ENCODE data around the gene LGI4. TPM values are rescaled to one million over a fixed set of nuclear protein-coding genes. Genes with fewer than 3 reads are reported as not detected.

The LGI4 gene
- total RNA-seq, 1 donor from 2014 or later: 5.2 TPM

- peaks cover 0 to 6% (median 3%) of the 10 kb centered on the region in 3 donors for H3K27me3 ChIP-seq (ENCODE audit: control insufficient read depth in 3 of 3, insufficient read depth in 3 of 3, low read length in 3 of 3)
- H3K4me3 ChIP-seq (ENCODE audit: low read length in 3 of 3): no peak overlapping the region
- H3K9me3 ChIP-seq (ENCODE audit: control insufficient read depth in 3 of 3, low read length in 3 of 3): no peaks in the 10 kb centered on the region
- H3K27ac ChIP-seq (ENCODE audit: low read depth, low read length): no peak overlapping the region
- peaks cover 15 to 29% (median 18%) of the 10 kb centered on the region in 3 donors for H3K4me1 ChIP-seq (ENCODE audit: control insufficient read depth in 3 of 3, insufficient read depth in 3 of 3, low read length in 3 of 3)
- no peak overlapping the region for H3K9ac ChIP-seq (ENCODE audit: low read depth in 1 of 3, low read length in 3 of 3)
- H3K36me3 ChIP-seq (ENCODE audit: control insufficient read depth in 3 of 3, insufficient read depth in 3 of 3, low read length in 3 of 3): no peaks in the 10 kb centered on the region
These were observed 45.3 kb downstream of the LGI4 start for GRCh38 chr19:35089554-35089953.

GRCh38 chr19:35088131-35088913 is 46.5 kb downstream of the LGI4 start:
- no peaks in the 10 kb centered on the region for H3K9me3 ChIP-seq (ENCODE audit: control insufficient read depth in 3 of 3, low read length in 3 of 3)
- H3K36me3 ChIP-seq (ENCODE audit: control insufficient read depth in 3 of 3, insufficient read depth in 3 of 3, low read length in 3 of 3): no peaks in the 10 kb centered on the region
- H3K9ac ChIP-seq (ENCODE audit: low read depth in 1 of 3, low read length in 3 of 3): no peak overlapping the region
- peaks cover 0 to 6% (median 3%) of the 10 kb centered on the region in 3 donors for H3K27me3 ChIP-seq (ENCODE audit: control insufficient read depth in 3 of 3, insufficient read depth in 3 of 3, low read length in 3 of 3)
- peaks cover 15 to 29% (median 18%) of the 10 kb centered on the region in 3 donors for H3K4me1 ChIP-seq (ENCODE audit: control insufficient read depth in 3 of 3, insufficient read depth in 3 of 3, low read length in 3 of 3)
- H3K4me3 ChIP-seq (ENCODE audit: low read length in 3 of 3): no peak overlapping the region
- no peak overlapping the region for H3K27ac ChIP-seq (ENCODE audit: low read depth, low read length)

GRCh38 chr19:35087393-35087792 is 47.5 kb downstream of the LGI4 start:
- Histone ChIP-seq H3K27ac (ENCODE audit: low read depth, low read length) (no peak overlapping the region), H3K27me3 (ENCODE audit: control insufficient read depth in 3 of 3, insufficient read depth in 3 of 3, low read length in 3 of 3) (peaks cover 0 to 6% (median 3%) of the 10 kb centered on the region in 3 donors), H3K9ac (ENCODE audit: low read depth in 1 of 3, low read length in 3 of 3) (no peak overlapping the region), H3K36me3 (ENCODE audit: control insufficient read depth in 3 of 3, insufficient read depth in 3 of 3, low read length in 3 of 3) (no peaks in the 10 kb centered on the region), H3K4me3 (ENCODE audit: low read length in 3 of 3) (no peak overlapping the region), H3K4me1 (ENCODE audit: control insufficient read depth in 3 of 3, insufficient read depth in 3 of 3, low read length in 3 of 3) (peaks cover 15 to 29% (median 18%) of the 10 kb centered on the region in 3 donors), H3K9me3 (ENCODE audit: control insufficient read depth in 3 of 3, low read length in 3 of 3) (no peaks in the 10 kb centered on the region)

- Histone ChIP-seq H3K4me1 (ENCODE audit: control insufficient read depth in 3 of 3, insufficient read depth in 3 of 3, low read length in 3 of 3) (peaks cover 15 to 29% (median 18%) of the 10 kb centered on the region in 3 donors), H3K9me3 (ENCODE audit: control insufficient read depth in 3 of 3, low read length in 3 of 3) (no peaks in the 10 kb centered on the region), H3K27ac (ENCODE audit: low read depth, low read length) (no peak overlapping the region), H3K9ac (ENCODE audit: low read depth in 1 of 3, low read length in 3 of 3) (no peak overlapping the region), H3K27me3 (ENCODE audit: control insufficient read depth in 3 of 3, insufficient read depth in 3 of 3, low read length in 3 of 3) (peaks cover 0 to 6% (median 3%) of the 10 kb centered on the region in 3 donors), H3K36me3 (ENCODE audit: control insufficient read depth in 3 of 3, insufficient read depth in 3 of 3, low read length in 3 of 3) (no peaks in the 10 kb centered on the region), H3K4me3 (ENCODE audit: low read length in 3 of 3) (no peak overlapping the region)
These were observed 48.4 kb downstream of the LGI4 start for GRCh38 chr19:35086455-35086854.

- Histone ChIP-seq H3K27me3 (ENCODE audit: control insufficient read depth in 3 of 3, insufficient read depth in 3 of 3, low read length in 3 of 3) (peaks cover 0 to 6% (median 3%) of the 10 kb centered on the region in 3 donors), H3K9ac (ENCODE audit: low read depth in 1 of 3, low read length in 3 of 3) (no peak overlapping the region), H3K27ac (ENCODE audit: low read depth, low read length) (no peak overlapping the region), H3K4me3 (ENCODE audit: low read length in 3 of 3) (no peak overlapping the region), H3K36me3 (ENCODE audit: control insufficient read depth in 3 of 3, insufficient read depth in 3 of 3, low read length in 3 of 3) (no peaks in the 10 kb centered on the region), H3K9me3 (ENCODE audit: control insufficient read depth in 3 of 3, low read length in 3 of 3) (no peaks in the 10 kb centered on the region), H3K4me1 (ENCODE audit: control insufficient read depth in 3 of 3, insufficient read depth in 3 of 3, low read length in 3 of 3) (peaks cover 14 to 28% (median 21%) of the 10 kb centered on the region in 3 donors)
These were observed 48.9 kb downstream of the LGI4 start for GRCh38 chr19:35085947-35086346.

GRCh38 chr19:35084509-35084762 is 50.4 kb downstream of the LGI4 start:
- H3K4me3 ChIP-seq (ENCODE audit: low read length in 3 of 3): no peak overlapping the region
- H3K27ac ChIP-seq (ENCODE audit: low read depth, low read length): no peak overlapping the region
- H3K4me1 ChIP-seq (ENCODE audit: control insufficient read depth in 3 of 3, insufficient read depth in 3 of 3, low read length in 3 of 3): peaks cover 4 to 21% (median 18%) of the 10 kb centered on the region in 3 donors
- H3K9me3 ChIP-seq (ENCODE audit: control insufficient read depth in 3 of 3, low read length in 3 of 3): no peaks in the 10 kb centered on the region
- no peaks in the 10 kb centered on the region for H3K36me3 ChIP-seq (ENCODE audit: control insufficient read depth in 3 of 3, insufficient read depth in 3 of 3, low read length in 3 of 3)
- H3K27me3 ChIP-seq (ENCODE audit: control insufficient read depth in 3 of 3, insufficient read depth in 3 of 3, low read length in 3 of 3): peaks cover 0 to 3% (median 3%) of the 10 kb centered on the region in 3 donors
- no peak overlapping the region for H3K9ac ChIP-seq (ENCODE audit: low read depth in 1 of 3, low read length in 3 of 3)

GRCh38 chr19:35083691-35084508 is 51.0 kb downstream of the LGI4 start:
- Histone ChIP-seq H3K27me3 (ENCODE audit: control insufficient read depth in 3 of 3, insufficient read depth in 3 of 3, low read length in 3 of 3) (peaks cover 0 to 3% (median 3%) of the 10 kb centered on the region in 3 donors), H3K9me3 (ENCODE audit: control insufficient read depth in 3 of 3, low read length in 3 of 3) (no peaks in the 10 kb centered on the region), H3K36me3 (ENCODE audit: control insufficient read depth in 3 of 3, insufficient read depth in 3 of 3, low read length in 3 of 3) (no peaks in the 10 kb centered on the region), H3K9ac (ENCODE audit: low read depth in 1 of 3, low read length in 3 of 3) (no peak overlapping the region), H3K27ac (ENCODE audit: low read depth, low read length) (no peak overlapping the region), H3K4me3 (ENCODE audit: low read length in 3 of 3) (no peak overlapping the region), H3K4me1 (ENCODE audit: control insufficient read depth in 3 of 3, insufficient read depth in 3 of 3, low read length in 3 of 3) (peaks cover 4 to 21% (median 18%) of the 10 kb centered on the region in 3 donors)

GRCh38 chr19:35081201-35081600 is 53.7 kb downstream of the LGI4 start:
- H3K9me3 ChIP-seq (ENCODE audit: control insufficient read depth in 3 of 3, low read length in 3 of 3): no peaks in the 10 kb centered on the region
- H3K4me3 ChIP-seq (ENCODE audit: low read length in 3 of 3): no peak overlapping the region
- H3K9ac ChIP-seq (ENCODE audit: low read depth in 1 of 3, low read length in 3 of 3): peak overlapping the region in 1 of 3 donors; percentile 33
- H3K27me3 ChIP-seq (ENCODE audit: control insufficient read depth in 3 of 3, insufficient read depth in 3 of 3, low read length in 3 of 3): no peaks in the 10 kb centered on the region
- H3K36me3 ChIP-seq (ENCODE audit: control insufficient read depth in 3 of 3, insufficient read depth in 3 of 3, low read length in 3 of 3): no peaks in the 10 kb centered on the region
- H3K4me1 ChIP-seq (ENCODE audit: control insufficient read depth in 3 of 3, insufficient read depth in 3 of 3, low read length in 3 of 3): peaks cover under 1 to 11% (median 6%) of the 10 kb centered on the region in 3 donors
- no peak overlapping the region for H3K27ac ChIP-seq (ENCODE audit: low read depth, low read length)

- Histone ChIP-seq H3K27me3 (ENCODE audit: control insufficient read depth in 3 of 3, insufficient read depth in 3 of 3, low read length in 3 of 3) (no peaks in the 10 kb centered on the region), H3K4me3 (ENCODE audit: low read length in 3 of 3) (no peak overlapping the region), H3K9me3 (ENCODE audit: control insufficient read depth in 3 of 3, low read length in 3 of 3) (no peaks in the 10 kb centered on the region), H3K9ac (ENCODE audit: low read depth in 1 of 3, low read length in 3 of 3) (peak overlapping the region in 1 of 3 donors; percentile 33), H3K4me1 (ENCODE audit: control insufficient read depth in 3 of 3, insufficient read depth in 3 of 3, low read length in 3 of 3) (peaks cover 0 to 9% (median 4%) of the 10 kb centered on the region in 3 donors), H3K36me3 (ENCODE audit: control insufficient read depth in 3 of 3, insufficient read depth in 3 of 3, low read length in 3 of 3) (no peaks in the 10 kb centered on the region), H3K27ac (ENCODE audit: low read depth, low read length) (no peak overlapping the region)
These were observed 54.2 kb downstream of the LGI4 start for GRCh38 chr19:35080613-35081170.

- Histone ChIP-seq H3K36me3 (ENCODE audit: control insufficient read depth in 3 of 3, insufficient read depth in 3 of 3, low read length in 3 of 3) (no peaks in the 10 kb centered on the region), H3K9ac (ENCODE audit: low read depth in 1 of 3, low read length in 3 of 3) (no peak overlapping the region), H3K4me3 (ENCODE audit: low read length in 3 of 3) (no peak overlapping the region), H3K27me3 (ENCODE audit: control insufficient read depth in 3 of 3, insufficient read depth in 3 of 3, low read length in 3 of 3) (no peaks in the 10 kb centered on the region), H3K27ac (ENCODE audit: low read depth, low read length) (no peak overlapping the region), H3K9me3 (ENCODE audit: control insufficient read depth in 3 of 3, low read length in 3 of 3) (no peaks in the 10 kb centered on the region), H3K4me1 (ENCODE audit: control insufficient read depth in 3 of 3, insufficient read depth in 3 of 3, low read length in 3 of 3) (peaks cover 0 to 8% (median 4%) of the 10 kb centered on the region in 3 donors)
These were observed 55.0 kb downstream of the LGI4 start for GRCh38 chr19:35079826-35080225.

All from skeletal muscle tissue (tissue), 4 donors.